ENCODE measurements around the gene SGMS1. TPM values are rescaled to one million over a fixed set of nuclear protein-coding genes. Genes with fewer than 3 reads are reported as not detected.
A peak's percentile ranks its signal among the peaks of the same experiment; 100 is the strongest.

SGMS1 gene
- total and polyA plus RNA-seq, 2 donors (not counting 1 experiment from before 2014, with no cell fraction given), result 39.9 to 82.1 TPM

DNA sequence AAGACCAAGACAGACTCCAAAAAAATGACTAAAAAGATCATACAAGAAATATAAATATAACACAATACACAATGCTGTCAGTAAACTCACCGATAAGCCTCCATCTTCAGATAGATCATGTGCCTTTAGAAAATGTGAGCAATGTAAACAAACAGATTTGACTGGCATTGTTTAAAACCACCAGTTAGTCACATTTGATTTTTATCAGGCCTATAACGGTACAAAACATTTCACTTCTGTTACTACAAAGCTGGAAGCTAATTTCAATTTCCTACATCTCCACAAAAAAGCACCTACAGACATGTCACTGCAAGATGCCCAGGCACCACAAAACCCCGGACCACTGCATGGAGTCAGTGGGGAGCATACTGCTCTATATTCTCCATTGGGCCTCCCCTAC lies 18.9 kb downstream of the SGMS1 start:
- TF ChIP-seq EZH2 (IDR thresholded peaks at IDR 0.05; ENCODE audit: low read length, missing control alignments), result no peak
- TF ChIP-seq, protein P1, sequence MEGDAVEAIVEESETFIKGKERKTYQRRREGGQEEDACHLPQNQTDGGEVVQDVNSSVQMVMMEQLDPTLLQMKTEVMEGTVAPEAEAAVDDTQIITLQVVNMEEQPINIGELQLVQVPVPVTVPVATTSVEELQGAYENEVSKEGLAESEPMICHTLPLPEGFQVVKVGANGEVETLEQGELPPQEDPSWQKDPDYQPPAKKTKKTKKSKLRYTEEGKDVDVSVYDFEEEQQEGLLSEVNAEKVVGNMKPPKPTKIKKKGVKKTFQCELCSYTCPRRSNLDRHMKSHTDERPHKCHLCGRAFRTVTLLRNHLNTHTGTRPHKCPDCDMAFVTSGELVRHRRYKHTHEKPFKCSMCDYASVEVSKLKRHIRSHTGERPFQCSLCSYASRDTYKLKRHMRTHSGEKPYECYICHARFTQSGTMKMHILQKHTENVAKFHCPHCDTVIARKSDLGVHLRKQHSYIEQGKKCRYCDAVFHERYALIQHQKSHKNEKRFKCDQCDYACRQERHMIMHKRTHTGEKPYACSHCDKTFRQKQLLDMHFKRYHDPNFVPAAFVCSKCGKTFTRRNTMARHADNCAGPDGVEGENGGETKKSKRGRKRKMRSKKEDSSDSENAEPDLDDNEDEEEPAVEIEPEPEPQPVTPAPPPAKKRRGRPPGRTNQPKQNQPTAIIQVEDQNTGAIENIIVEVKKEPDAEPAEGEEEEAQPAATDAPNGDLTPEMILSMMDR (conservative IDR thresholded peaks at IDR 0.05 in 1 of 2, IDR thresholded peaks at IDR 0.05 in 1 of 2; ENCODE audit: low read depth in 1 of 2, low read length in 2 of 2), result no peak
- peaks cover 32% of the 10 kb centered on the region for H3K4me1 ChIP-seq (ENCODE audit: control insufficient read depth, extremely low read depth, insufficient read depth, low read length)
- peak overlapping the region in 1 of 4 experiments; percentile 0 for H3K4me3 ChIP-seq (replicated peaks in 1 of 4; ENCODE audit: control extremely low read depth in 1 of 4, insufficient read depth in 1 of 4, low read depth in 3 of 4, low read length in 4 of 4)
- H3K9me3 ChIP-seq (ENCODE audit: control insufficient read depth, insufficient read depth, low read depth, low read length), result no peaks in the 10 kb centered on the region
- H3K27ac ChIP-seq (ENCODE audit: insufficient read depth, low read length), result peak overlapping the region; percentile 5
- no peak overlapping the region for H2AFZ ChIP-seq (ENCODE audit: low read length)
- H4K20me1 ChIP-seq (ENCODE audit: control insufficient read depth, extremely low read depth, insufficient read depth, low read length), result no peaks in the 10 kb centered on the region
- no peak overlapping the region for H3K9ac ChIP-seq (ENCODE audit: insufficient read depth, low read length)
- no peaks in the 10 kb centered on the region for H3K27me3 ChIP-seq (ENCODE audit: control insufficient read depth, insufficient read depth, low read length)
- peak overlapping the region; percentile 67 for H3K4me2 ChIP-seq (ENCODE audit: extremely low read depth, insufficient read depth, low read length)
- peaks cover 4% of the 10 kb centered on the region for H3K79me2 ChIP-seq (ENCODE audit: control insufficient read depth, insufficient read depth, low read length)
- DNase-seq (ENCODE audit: low read depth in 2 of 2), result peak; percentile 39 to 51
- H3K36me3 ChIP-seq (ENCODE audit: control insufficient read depth, insufficient read depth, low read length), result no peaks in the 10 kb centered on the region

DNA sequence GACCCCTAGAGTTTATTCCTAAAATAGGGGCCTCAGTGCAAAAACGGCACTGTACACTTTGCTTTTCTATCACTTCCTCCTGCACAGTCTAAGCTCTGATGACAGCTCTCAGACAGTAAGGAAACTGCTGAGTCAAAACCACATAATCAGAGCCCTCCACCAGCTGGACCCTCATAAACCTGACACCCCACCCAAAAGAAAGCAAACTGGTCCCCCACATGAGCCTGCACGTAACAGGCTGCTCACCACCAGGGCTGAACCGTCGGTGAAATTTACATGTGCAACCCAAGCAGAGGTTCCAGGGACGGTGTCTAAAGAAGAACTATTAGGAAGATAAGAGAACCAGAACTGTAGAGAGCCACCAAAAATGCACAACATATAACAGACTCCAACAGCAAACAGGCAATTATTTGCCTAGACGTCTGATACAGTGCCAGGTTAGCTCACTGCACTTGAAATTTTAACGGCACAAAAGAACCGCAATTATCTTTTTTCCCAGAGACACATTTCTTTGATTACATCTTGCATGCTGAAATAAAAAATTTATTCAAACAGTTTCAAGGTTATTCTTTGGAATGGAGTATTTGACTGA lies 19.6 kb downstream of the SGMS1 start:
- Histone ChIP-seq H3K4me3 (replicated peaks in 1 of 4; ENCODE audit: control extremely low read depth in 1 of 4, insufficient read depth in 1 of 4, low read depth in 3 of 4, low read length in 4 of 4) (peak overlapping the region in 3 of 4 experiments; percentile 15 to 19 (median 15)), H3K79me2 (ENCODE audit: control insufficient read depth, insufficient read depth, low read length) (peaks cover 4% of the 10 kb centered on the region), H2AFZ (ENCODE audit: low read length) (no peak overlapping the region), H3K9ac (ENCODE audit: insufficient read depth, low read length) (no peak overlapping the region), H4K20me1 (ENCODE audit: control insufficient read depth, extremely low read depth, insufficient read depth, low read length) (no peaks in the 10 kb centered on the region), H3K27me3 (ENCODE audit: control insufficient read depth, insufficient read depth, low read length) (no peaks in the 10 kb centered on the region), H3K36me3 (ENCODE audit: control insufficient read depth, insufficient read depth, low read length) (no peaks in the 10 kb centered on the region), H3K27ac (ENCODE audit: insufficient read depth, low read length) (peak overlapping the region; percentile 37), H3K4me2 (ENCODE audit: extremely low read depth, insufficient read depth, low read length) (peak overlapping the region; percentile 67), H3K9me3 (ENCODE audit: control insufficient read depth, insufficient read depth, low read depth, low read length) (no peaks in the 10 kb centered on the region), H3K4me1 (ENCODE audit: control insufficient read depth, extremely low read depth, insufficient read depth, low read length) (peaks cover 32% of the 10 kb centered on the region)
- DNase-seq (ENCODE audit: low read depth in 2 of 2), result peak; percentile 31 to 41
- no peak for TF ChIP-seq EZH2 (IDR thresholded peaks at IDR 0.05; ENCODE audit: low read length, missing control alignments)
- TF ChIP-seq, protein P1 (conservative IDR thresholded peaks at IDR 0.05 in 1 of 2, IDR thresholded peaks at IDR 0.05 in 1 of 2; ENCODE audit: low read depth in 1 of 2, low read length in 2 of 2), result peak in 1 of 2 donors; percentile 5

DNA sequence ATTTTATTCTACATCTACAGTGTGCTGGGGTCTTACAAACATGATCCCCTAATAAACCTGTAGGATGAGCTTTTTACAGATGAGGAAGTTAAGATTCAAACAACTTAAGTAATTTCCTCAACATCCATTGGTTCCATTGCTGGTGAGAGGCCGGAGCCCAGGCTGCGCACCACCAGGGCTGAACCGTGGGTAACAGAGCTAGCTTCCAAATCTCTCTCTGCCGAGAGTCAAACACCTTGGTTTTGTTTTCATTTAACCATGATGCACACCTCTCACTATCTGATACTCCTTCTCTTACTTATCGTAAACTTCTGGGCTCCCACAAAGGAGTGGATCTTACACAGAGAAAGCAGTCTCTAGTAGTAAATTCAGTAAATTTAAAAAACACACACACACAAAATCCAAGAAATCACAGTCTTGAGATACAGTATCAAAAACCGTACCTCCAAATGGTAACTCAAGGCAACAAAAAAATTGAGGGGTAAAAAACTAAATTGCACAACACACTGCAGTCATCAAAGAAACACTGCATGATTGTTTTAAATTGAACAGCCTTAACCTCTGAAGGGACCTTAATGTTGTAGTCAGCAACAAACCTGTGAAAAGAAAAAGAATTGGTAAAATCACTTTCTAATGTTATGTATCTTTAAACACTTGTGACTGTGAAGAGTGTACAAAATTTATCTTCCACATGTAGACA lies 20.5 kb downstream of the SGMS1 start:
- no peak overlapping the region for H3K27ac ChIP-seq (ENCODE audit: insufficient read depth, low read length)
- TF ChIP-seq EZH2 (IDR thresholded peaks at IDR 0.05; ENCODE audit: low read length, missing control alignments), result no peak
- TF ChIP-seq, protein P1 (conservative IDR thresholded peaks at IDR 0.05 in 1 of 2, IDR thresholded peaks at IDR 0.05 in 1 of 2; ENCODE audit: low read depth in 1 of 2, low read length in 2 of 2), result no peak

More for the DNA sequence above, 20.5 kb downstream of the SGMS1 start:
- no peaks in the 10 kb centered on the region for H3K27me3 ChIP-seq (ENCODE audit: control insufficient read depth, insufficient read depth, low read length)
- no peaks in the 10 kb centered on the region for H4K20me1 ChIP-seq (ENCODE audit: control insufficient read depth, extremely low read depth, insufficient read depth, low read length)
- peaks cover 4% of the 10 kb centered on the region for H3K79me2 ChIP-seq (ENCODE audit: control insufficient read depth, insufficient read depth, low read length)
- DNase-seq (ENCODE audit: low read depth in 2 of 2), result no peak
- no peak overlapping the region for H3K4me3 ChIP-seq (replicated peaks in 1 of 4; ENCODE audit: control extremely low read depth in 1 of 4, insufficient read depth in 1 of 4, low read depth in 3 of 4, low read length in 4 of 4)
- no peak overlapping the region for H2AFZ ChIP-seq (ENCODE audit: low read length)
- H3K36me3 ChIP-seq (ENCODE audit: control insufficient read depth, insufficient read depth, low read length), result no peaks in the 10 kb centered on the region
- peaks cover 32% of the 10 kb centered on the region for H3K4me1 ChIP-seq (ENCODE audit: control insufficient read depth, extremely low read depth, insufficient read depth, low read length)
- peak overlapping the region; percentile 13 for H3K4me2 ChIP-seq (ENCODE audit: extremely low read depth, insufficient read depth, low read length)
- no peaks in the 10 kb centered on the region for H3K9me3 ChIP-seq (ENCODE audit: control insufficient read depth, insufficient read depth, low read depth, low read length)
- H3K9ac ChIP-seq (ENCODE audit: insufficient read depth, low read length), result no peak overlapping the region
